K562 (cell line): ENCODE measurements around the gene PALM3. TPM values are rescaled to one million over a fixed set of nuclear protein-coding genes. Genes with fewer than 3 reads are reported as not detected.

ENCODE experiments used
- BCOR ChIP-seq: fragments of 450-650 bp; IDR thresholded peaks from 2 replicates; pipeline ENCODE4 v1.6.1; 2016
- CBX1 ChIP-seq: sonication (generic); IDR thresholded peaks from 2 replicates; pipeline ENCODE4 v1.6.1; 2016; ENCODE audit warnings: antibody characterized with exemption, low read depth, mild to moderate bottlenecking
- CC2D1A ChIP-seq: fragments of 450-650 bp; IDR thresholded peaks from 2 replicates; pipeline ENCODE4 v1.6.1; 2017; ENCODE audit warnings: mild to moderate bottlenecking
- CHD4 ChIP-seq: fragments of 200-600 bp; sonication (generic); IDR thresholded peaks from 3 replicates; pipeline ENCODE4 v1.6.1; 2012; ENCODE audit warnings: low read depth, mild to moderate bottlenecking, mixed read lengths, low read length, inconsistent platforms; ENCODE audit not compliant: insufficient read depth, insufficient replicate concordance, poor library complexity, severe bottlenecking
- DMBX1 ChIP-seq: fragments of 250-450 bp; sonication (Bioruptor Pico); IDR thresholded peaks from 2 replicates; pipeline ENCODE4 v1.8.0; 2022; ENCODE audit warnings: inconsistent platforms, mild to moderate bottlenecking, moderate library complexity, borderline replicate concordance
- ESRRB ChIP-seq: fragments of 250-450 bp; sonication (Bioruptor Pico); IDR thresholded peaks from 2 replicates; pipeline ENCODE4 v1.5.0; 2020; ENCODE audit warnings: mild to moderate bottlenecking, moderate library complexity, borderline replicate concordance
- ETV6 ChIP-seq, 3 experiments: fragments of 150-350 bp in 1 of 3; sonication (generic) in 1 of 3; formaldehyde crosslinking in 1 of 3; IDR thresholded peaks; 2 replicates each; pipeline versions ENCODE4 v1.6.1 to v1.8.0; 2014 to 2022; ENCODE audit warnings: borderline replicate concordance in 2 of 3, low read depth in 2 of 3, antibody characterized with exemption in 1 of 3, low read length in 1 of 3, mild to moderate bottlenecking in 1 of 3, missing genetic modification reagents in 1 of 3
- FOXM1 ChIP-seq, 2 experiments: fragments of 450-650 bp in 1 of 2; sonication (generic) in 1 of 2; formaldehyde crosslinking in 1 of 2; IDR thresholded peaks; 2 replicates each; pipeline versions ENCODE4 v1.6.1 to v1.9.0; 2017 to 2022; ENCODE audit warnings: low read depth in 2 of 2, mild to moderate bottlenecking in 2 of 2, missing genetic modification reagents in 1 of 2, moderate library complexity in 1 of 2
- GTF2A2 ChIP-seq: IDR thresholded peaks from 2 replicates; pipeline ENCODE4 v1.6.1; 2016; ENCODE audit warnings: mild to moderate bottlenecking, missing genetic modification characterization, missing compliant biosample characterization
- HSF4 ChIP-seq: fragments of 250-450 bp; sonication (Bioruptor Pico); IDR thresholded peaks from 2 replicates; pipeline ENCODE4 v2.1.2; 2022; ENCODE audit warnings: mild to moderate bottlenecking, moderate library complexity, borderline replicate concordance
- MAFF ChIP-seq: IDR thresholded peaks from 2 replicates; pipeline ENCODE4 v1.6.1; 2012; ENCODE audit warnings: low read length, improper control_type of control experiment
- MYNN ChIP-seq, 2 experiments: sonication (generic); formaldehyde crosslinking in 1 of 2; IDR thresholded peaks; 2 replicates each; pipeline versions ENCODE4 v1.5.0 to v1.6.1; 2016 to 2020; ENCODE audit warnings: antibody characterized with exemption in 1 of 2, missing genetic modification reagents in 1 of 2
- RCOR1 ChIP-seq, 2 experiments: IDR thresholded peaks; 2 replicates each; pipeline ENCODE4 v1.6.1; 2012; ENCODE audit warnings: low read depth in 2 of 2, low read length in 2 of 2, borderline replicate concordance in 1 of 2, improper control_type of control experiment in 1 of 2
- SIX5 ChIP-seq, 2 experiments: IDR thresholded peaks; 2 replicates each; pipeline ENCODE4 v1.6.1; 2011; ENCODE audit warnings: low read length in 2 of 2, borderline replicate concordance in 1 of 2, low read depth in 1 of 2, mild to moderate bottlenecking in 1 of 2, moderate library complexity in 1 of 2; ENCODE audit not compliant: insufficient read depth in 1 of 2
- SMAD4 ChIP-seq: fragments of 250-450 bp; sonication (Bioruptor Pico); conservative IDR thresholded peaks from 2 replicates; pipeline ENCODE4 v1.8.0; 2021; ENCODE audit warnings: inconsistent platforms, mild to moderate bottlenecking, moderate library complexity
- SREBF2 ChIP-seq: sonication (generic); formaldehyde crosslinking; IDR thresholded peaks from 2 replicates; pipeline ENCODE4 v1.4.0; 2020; ENCODE audit warnings: mild to moderate bottlenecking, missing genetic modification reagents
- THAP12 ChIP-seq: fragments of 250-450 bp; sonication (Bioruptor Pico); IDR thresholded peaks from 2 replicates; pipeline ENCODE4 v1.9.0; 2021; ENCODE audit warnings: mild to moderate bottlenecking, inconsistent platforms
- ZBTB9 ChIP-seq: fragments of 450-650 bp; formaldehyde crosslinking; IDR thresholded peaks from 2 replicates; pipeline ENCODE4 v1.4.0; 2020; ENCODE audit warnings: mild to moderate bottlenecking, moderate library complexity
- ZNF134 ChIP-seq: fragments of 250-450 bp; sonication (Bioruptor Pico); conservative IDR thresholded peaks from 2 replicates; pipeline ENCODE4 v1.4.0; 2020
- ZNF175 ChIP-seq: fragments of 200-800 bp; sonication (Bioruptor generic); IDR thresholded peaks from 2 replicates; pipeline ENCODE4 v1.6.1; 2016; ENCODE audit warnings: low read depth, mild to moderate bottlenecking, missing genetic modification characterization, missing compliant biosample characterization
- ZNF3 ChIP-seq: fragments of 250-450 bp; sonication (Bioruptor Pico); IDR thresholded peaks from 2 replicates; pipeline ENCODE4 v1.5.0; 2021; ENCODE audit warnings: mild to moderate bottlenecking, moderate library complexity
- ZNF354B ChIP-seq: fragments of 250-450 bp; sonication (Bioruptor Pico); IDR thresholded peaks from 2 replicates; pipeline ENCODE4 v1.4.0; 2020
- ZNF384 ChIP-seq: IDR thresholded peaks from 2 replicates; pipeline ENCODE4 v1.6.1; 2012; ENCODE audit warnings: low read depth, low read length, improper control_type of control experiment
- ZNF75A ChIP-seq: fragments of 450-650 bp; formaldehyde crosslinking; IDR thresholded peaks from 2 replicates; pipeline ENCODE4 v1.4.0; 2020; ENCODE audit warnings: mild to moderate bottlenecking
- polyA plus RNA-seq, 8 experiments: library from polyadenylated mRNA; depleted of rRNA in 4 of 8; stranded (reverse) in 5 of 8; unstranded in 3 of 8; fragments of >200 nt; fragmentation: Nextera tagmentation in 2 of 8; fragmentation: Illumina TruSeq in 1 of 8; extraction: Ambion mirVana in 2 of 8; extraction: Trizol in 1 of 8; gene quantifications; 2 replicates each; pipeline versions ENCODE4 v1.2.1 to v1.2.3, GENCODE V29; 2011 to 2014; ENCODE audit warnings: inconsistent platforms in 1 of 8, missing spikeins in 1 of 8
- total RNA-seq, 7 experiments: library from RNA; depleted of rRNA in 6 of 7; stranded (reverse); fragments of >200 nt in 6 of 7; fragmentation: Illumina TruSeq in 2 of 7; extraction: Trizol in 2 of 7; gene quantifications; 2 replicates each; pipeline versions ENCODE4 v1.2.1 to v1.2.3, GENCODE V29; 2011 to 2021; ENCODE audit warnings: low replicate concordance in 1 of 7

PALM3 gene
- total and polyA plus RNA-seq, 9 of the 15 experiments (the other 6 are each of a cell fraction or from before 2014, with no cell fraction given): 0.07 to 9.3 (median 3.3) TPM

GRCh38 chr19:14091081-14091812 lies 29.4 kb upstream of the PALM3 start (continued):
- TF ChIP-seq ZNF75A (CRISPR knock-in tag) (no peak), CHD4 (peak; percentile 69), HSF4 (CRISPR knock-in tag) (no peak), ZNF175 (CRISPR knock-in tag) (no peak), ZNF134 (CRISPR knock-in tag) (no peak), SREBF2 (CRISPR knock-in tag) (no peak), BCOR (no peak), ZNF354B (CRISPR knock-in tag) (no peak), SIX5 (IDR thresholded peaks at IDR 0.05; ENCODE audit: borderline replicate concordance in 1 of 2, insufficient read depth in 1 of 2, low read depth in 1 of 2, low read length in 2 of 2) (no peak), ZBTB9 (CRISPR knock-in tag) (peak; percentile 57; the same call in 1 of the 2 replicates), MYNN (IDR thresholded peaks at IDR 0.05) (no peak), MYNN (CRISPR knock-in tag; IDR thresholded peaks at IDR 0.05) (no peak), SMAD4 (peak; percentile 84), ZNF3 (CRISPR knock-in tag) (no peak), DMBX1 (CRISPR knock-in tag) (no peak), MAFF (no peak), ESRRB (CRISPR knock-in tag) (no peak), CC2D1A (peak; percentile 23; the same call in 1 of the 2 replicates), ETV6 (IDR thresholded peaks at IDR 0.05; ENCODE audit: borderline replicate concordance in 1 of 2, low read depth in 2 of 2, low read length in 1 of 2) (no peak), ETV6 (CRISPR knock-in tag; IDR thresholded peaks at IDR 0.05; ENCODE audit: borderline replicate concordance) (no peak), CBX1 (no peak; the same call in 1 of the 2 replicates), THAP12 (CRISPR knock-in tag) (peak; percentile 90), GTF2A2 (tag) (no peak), RCOR1 (IDR thresholded peaks at IDR 0.05; ENCODE audit: borderline replicate concordance in 1 of 2, low read depth in 2 of 2, low read length in 2 of 2) (peak in 1 of 2 experiments; percentile 27; a peak in 2 of 4 replicates), FOXM1 (IDR thresholded peaks at IDR 0.05; ENCODE audit: low read depth) (peak; percentile 70), FOXM1 (CRISPR knock-in tag; IDR thresholded peaks at IDR 0.05; ENCODE audit: low read depth) (no peak), ZNF384 (peak; percentile 100)
